Cardiac atrium fibroblast (primary cell): Measurements from ENCODE around the gene KPRP. TPM values are rescaled to one million over a fixed set of nuclear protein-coding genes. Genes with fewer than 3 reads are reported as not detected.

Experiments used
- total RNA-seq: library from RNA; depleted of rRNA; stranded (reverse); fragments of >200 nt; gene quantifications from 2 replicates; pipeline ENCODE4 v1.2.3, GENCODE V29; 2015

Gene KPRP, protein sequence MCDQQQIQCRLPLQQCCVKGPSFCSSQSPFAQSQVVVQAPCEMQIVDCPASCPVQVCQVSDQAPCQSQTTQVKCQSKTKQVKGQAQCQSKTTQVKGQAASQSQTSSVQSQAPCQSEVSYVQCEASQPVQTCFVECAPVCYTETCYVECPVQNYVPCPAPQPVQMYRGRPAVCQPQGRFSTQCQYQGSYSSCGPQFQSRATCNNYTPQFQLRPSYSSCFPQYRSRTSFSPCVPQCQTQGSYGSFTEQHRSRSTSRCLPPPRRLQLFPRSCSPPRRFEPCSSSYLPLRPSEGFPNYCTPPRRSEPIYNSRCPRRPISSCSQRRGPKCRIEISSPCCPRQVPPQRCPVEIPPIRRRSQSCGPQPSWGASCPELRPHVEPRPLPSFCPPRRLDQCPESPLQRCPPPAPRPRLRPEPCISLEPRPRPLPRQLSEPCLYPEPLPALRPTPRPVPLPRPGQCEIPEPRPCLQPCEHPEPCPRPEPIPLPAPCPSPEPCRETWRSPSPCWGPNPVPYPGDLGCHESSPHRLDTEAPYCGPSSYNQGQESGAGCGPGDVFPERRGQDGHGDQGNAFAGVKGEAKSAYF
- not detected in 2 replicates for total RNA-seq

DNA sequence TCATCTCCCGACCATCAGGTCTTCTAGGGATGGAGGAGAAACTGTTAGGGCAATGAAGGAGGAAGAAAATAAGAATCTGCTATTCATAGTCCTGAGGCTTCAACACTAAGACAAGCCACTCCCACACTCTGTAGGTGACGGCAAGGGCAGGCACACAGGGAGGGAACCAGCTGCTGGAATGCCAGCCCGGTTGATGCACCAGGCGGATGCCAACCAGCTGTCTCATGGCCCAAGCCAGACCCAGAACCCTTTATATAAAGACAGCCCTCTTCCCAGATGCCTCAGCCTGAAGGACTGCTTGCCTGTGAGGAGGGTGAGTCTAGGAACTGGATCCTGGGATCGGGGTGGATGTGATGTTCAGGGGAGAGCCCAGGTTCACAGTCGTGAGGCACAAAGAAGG is at the start of gene KPRP:
Gene KPRP, plus strand, starts transcription at position 279 of the 400 bp plus-strand sequence. CDS start 1,564 bp downstream, outside the sequence.

DNA sequence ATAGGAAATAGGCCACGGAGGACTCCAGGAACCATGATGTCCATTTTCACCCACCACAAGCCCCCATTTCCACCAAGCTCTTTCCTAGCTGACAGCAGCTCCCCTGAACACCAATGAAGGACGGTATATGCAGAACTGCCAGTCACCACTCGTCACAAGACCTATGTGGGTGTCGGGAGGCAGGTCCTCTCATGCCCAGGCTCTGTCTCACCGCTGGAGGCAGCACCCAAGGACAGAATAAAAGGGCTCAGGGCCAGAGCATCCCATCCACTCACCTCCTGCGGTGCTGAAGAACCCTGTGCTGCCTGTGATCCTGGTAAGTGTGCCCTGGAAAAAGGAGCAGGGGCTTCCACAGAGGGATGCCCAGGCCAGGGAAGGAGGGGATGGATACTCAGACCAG is 17.1 kb downstream of the KPRP start, which contains the start of gene LCE1F:
Gene LCE1F, plus strand, starts transcription at position 266 of the 400 bp plus-strand sequence. CDS start 1,232 bp downstream, outside the sequence.

GRCh38 chr1:152786077-152786476 is 28.3 kb downstream of the KPRP start, which contains the start of gene LCE1E:
LCE1E (plus strand) TSS chr1:152786257; CDS start chr1:152787300, 1,043 bp downstream.

GRCh38 chr1:152796421-152796820 is 38.6 kb downstream of the KPRP start, which contains the start of gene LCE1D:
LCE1D (plus strand) TSS chr1:152796721; CDS start chr1:152797795, 1,074 bp downstream.

GRCh38 chr1:152806576-152806975 is 48.8 kb downstream of the KPRP start, which contains the start of gene LCE1C:
LCE1C (minus strand) TSS chr1:152806651; CDS start chr1:152805478, 1,173 bp downstream.

Other genes with a start within 250 kb of the KPRP start
- gene LCE5A, start 247.2 kb upstream of the KPRP start, total RNA-seq: not detected in 2 replicates
- gene CRCT1, start 243.5 kb upstream of the KPRP start, total RNA-seq: not detected in 2 replicates
- gene LCE3E, start 191.2 kb upstream of the KPRP start, total RNA-seq: not detected in 2 replicates
- gene LCE3D, start 177.5 kb upstream of the KPRP start, total RNA-seq: not detected in 2 replicates
- not detected in 2 replicates for gene LCE3C, start 157.8 kb upstream of the KPRP start, total RNA-seq
- gene LCE3B, start 144.2 kb upstream of the KPRP start, total RNA-seq: not detected in 2 replicates
- gene LCE3A, start 134.9 kb upstream of the KPRP start, total RNA-seq: not detected in 2 replicates
- not detected in 2 replicates for gene LCE2D, start 94.6 kb upstream of the KPRP start, total RNA-seq
- gene LCE2C, start 82.7 kb upstream of the KPRP start, total RNA-seq: not detected in 2 replicates
- gene LCE2B, start 71.9 kb upstream of the KPRP start, total RNA-seq: not detected in 2 replicates
- not detected in 2 replicates for gene LCE2A, start 59.7 kb upstream of the KPRP start, total RNA-seq
- gene LCE4A, start 49.9 kb upstream of the KPRP start, total RNA-seq: not detected in 2 replicates
- gene LCE1F, start 17.1 kb downstream of the KPRP start, total RNA-seq: not detected in 2 replicates
- gene LCE1E, start 28.2 kb downstream of the KPRP start, total RNA-seq: not detected in 2 replicates
- not detected in 2 replicates for gene LCE1D, start 38.7 kb downstream of the KPRP start, total RNA-seq
- not detected in 2 replicates for gene LCE1C, start 48.6 kb downstream of the KPRP start, total RNA-seq
- not detected in 2 replicates for gene LCE1B, start 53.9 kb downstream of the KPRP start, total RNA-seq
- not detected in 2 replicates for gene LCE1A, start 69.4 kb downstream of the KPRP start, total RNA-seq
- gene LCE6A, start 84.8 kb downstream of the KPRP start, total RNA-seq: not detected in 2 replicates
- not detected in 2 replicates for gene LCE7A, start 102.0 kb downstream of the KPRP start, total RNA-seq
- gene SMCP, start 120.3 kb downstream of the KPRP start, total RNA-seq: not detected in 2 replicates
- gene IVL, start 150.5 kb downstream of the KPRP start, total RNA-seq: not detected in 2 replicates
- not detected in 2 replicates for gene SPRR5, start 189.2 kb downstream of the KPRP start, total RNA-seq
- gene SPRR4, start 212.6 kb downstream of the KPRP start, total RNA-seq: not detected in 2 replicates
- not detected in 2 replicates for gene SPRR1A, start 226.1 kb downstream of the KPRP start, total RNA-seq
- gene SPRR3, start 243.7 kb downstream of the KPRP start, total RNA-seq: not detected in 2 replicates